Neural cell (in vitro differentiated cells): ENCODE measurements around the gene GIMAP6.
"Not testable (repeated sequence)": the region's sequence is repeated elsewhere in the genome, so short reads cannot be mapped to it uniquely, and the experiment has no call there.

Experiments
- CTCF ChIP-seq: fragments of 450-650 bp; IDR thresholded peaks from 2 replicates; pipeline ENCODE4 v1.5.1; 2014; ENCODE audit warnings: antibody characterized with exemption, mild to moderate bottlenecking, moderate library complexity; ENCODE audit not compliant: poor library complexity, severe bottlenecking
- EZH2 ChIP-seq: fragments of 200-600, 300-800 bp; shearing (Covaris generic), sonication (generic); IDR thresholded peaks from 2 replicates; pipeline ENCODE4 v1.6.1; 2014; ENCODE audit warnings: antibody characterized with exemption, low read length, borderline replicate concordance, mild to moderate bottlenecking; ENCODE audit not compliant: insufficient read depth, poor library complexity, severe bottlenecking
- POLR2AphosphoS5 ChIP-seq: IDR thresholded peaks from 2 replicates; pipeline ENCODE4 v1.6.1; 2012
- TAF1 ChIP-seq: IDR thresholded peaks from 2 replicates; pipeline ENCODE4 v1.6.1; 2012; ENCODE audit warnings: low read depth

DNA sequence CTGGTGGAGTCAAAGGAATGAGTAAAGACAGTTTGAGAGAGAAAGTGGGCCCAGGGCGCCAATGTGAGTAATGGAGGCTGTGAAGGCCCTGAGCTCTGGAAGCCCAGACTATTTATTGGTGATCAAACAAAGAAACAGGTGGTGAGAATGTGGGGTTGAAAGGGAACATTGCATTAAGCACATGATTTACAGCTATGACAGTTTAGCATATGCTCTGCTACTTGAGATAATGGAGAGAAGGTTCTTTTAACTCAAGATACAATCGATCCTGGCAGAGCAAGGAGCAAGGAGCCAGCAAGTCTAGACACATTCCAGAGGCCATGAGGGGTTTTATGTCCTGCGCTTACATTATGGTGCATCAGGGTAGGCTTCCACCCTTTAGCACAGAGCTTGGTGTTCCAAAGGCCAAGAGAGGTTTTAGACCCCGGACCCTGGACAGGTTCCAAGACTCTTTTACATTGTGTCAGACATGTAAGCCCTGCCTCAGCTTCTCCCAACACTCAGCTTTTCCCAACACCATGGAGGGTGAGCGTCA is 16.9 kb downstream of the GIMAP6 start:
- not testable (repeated sequence) for TF ChIP-seq CTCF, TAF1, EZH2, POLR2AphosphoS5
